ENCODE measurements around the gene FDX1.

FDX1 gene

GRCh38 chr11:110513259-110513801, 83.6 kb downstream of the FDX1 start:
- no peak for TF ChIP-seq CTCF (IDR thresholded peaks at IDR 0.05)
- H3K4me3 ChIP-seq, result no peak overlapping the region
- DNase-seq (ENCODE audit: low spot score), result no peak
- peak overlapping the region in 1 of 2 donors; percentile 37 for H3K27ac ChIP-seq

- no peak for DNase-seq (ENCODE audit: low spot score)
Measured at GRCh38 chr11:110513846-110514437, 84.2 kb downstream of the FDX1 start.

More at GRCh38 chr11:110513846-110514437, 84.2 kb downstream of the FDX1 start:
- H3K4me3 ChIP-seq, result no peak overlapping the region
- no peak for TF ChIP-seq CTCF (IDR thresholded peaks at IDR 0.05)
- H3K27ac ChIP-seq, result peak overlapping the region in 1 of 2 donors; percentile 37
